B cell (primary cell): Measurements from ENCODE around the gene CCDC178. TPM values are rescaled to one million over a fixed set of nuclear protein-coding genes. Genes with fewer than 3 reads are reported as not detected.

ENCODE experiments used
- ATAC-seq: fragments of 200-7000 bp; cut with Tn5 transposase; one replicate; pipeline ENCODE4 v1.10.0; 2021; ENCODE audit warnings: low read depth, mild to moderate bottlenecking, moderate number of reproducible peaks, moderate library complexity
- CTCF ChIA-PET: fragments of 350-600 bp; sonication (Branson Sonifier 250); formaldehyde crosslinking; loops from one replicate; lab custom pipeline; 2021; ENCODE audit warnings: antibody characterized with exemption, inconsistent platforms; lab: Charles Lee
- POLR2A ChIA-PET: fragments of 350-600 bp; sonication (Branson Sonifier 250); formaldehyde crosslinking; loops from one replicate; lab custom pipeline; 2021; ENCODE audit warnings: antibody characterized with exemption; lab: Charles Lee
- DNase-seq: peaks from one replicate; pipeline ENCODE4 v3.0.0; 2013
- H2AFZ ChIP-seq: 2 replicates; pipeline ENCODE4 v1.6.1; 2012; ENCODE audit warnings: mild to moderate bottlenecking, low read depth, low read length; ENCODE audit not compliant: insufficient read depth, poor library complexity, severe bottlenecking
- H3K27ac ChIP-seq, 2 donors: 1 replicate in 1 of 2; 2 replicates in 1 of 2; pipeline ENCODE4 v1.5.1; 2012 to 2013; ENCODE audit warnings: low read length in 2 of 2, mild to moderate bottlenecking in 2 of 2, moderate library complexity in 1 of 2
- H3K27me3 ChIP-seq, 4 experiments: fragments of 200-600 bp in 1 of 4; sonication (generic) in 1 of 4; replicated peaks in 1 of 4; 1 replicate in 2 of 4; 2 replicates in 2 of 4; pipeline versions ENCODE4 v1.6.1 to v1.7.0; 2013 to 2016; ENCODE audit warnings: low read length in 3 of 4, mild to moderate bottlenecking in 2 of 4, mixed read lengths in 1 of 4, moderate library complexity in 1 of 4; ENCODE audit not compliant: insufficient read depth in 4 of 4, control insufficient read depth in 3 of 4; ENCODE audit errors: control extremely low read depth in 1 of 4
- H3K36me3 ChIP-seq, 2 experiments: replicated peaks in 1 of 2; 1 replicate in 1 of 2; 2 replicates in 1 of 2; pipeline versions ENCODE4 v1.6.1 to v1.7.1; 2013; ENCODE audit warnings: low read length in 1 of 2; ENCODE audit not compliant: insufficient read depth in 2 of 2, control insufficient read depth in 1 of 2; ENCODE audit errors: control extremely low read depth in 1 of 2, extremely low read depth in 1 of 2
- H3K4me1 ChIP-seq, 2 donors: fragments of 200-600 bp in 1 of 2; sonication (generic) in 1 of 2; 1 replicate in 1 of 2; 2 replicates in 1 of 2; pipeline versions ENCODE4 v1.5.1 to v1.6.1; 2013 to 2017; ENCODE audit warnings: low read length in 2 of 2; ENCODE audit not compliant: control insufficient read depth in 2 of 2, insufficient read depth in 2 of 2
- H3K4me2 ChIP-seq: replicated peaks from 2 replicates; pipeline ENCODE3; 2012; ENCODE audit warnings: mild to moderate bottlenecking, low read depth, low read length; ENCODE audit not compliant: poor library complexity, severe bottlenecking
- H3K4me3 ChIP-seq, 5 experiments: fragments of 200-600 bp in 1 of 5; sonication (generic) in 1 of 5; 1 replicate in 3 of 5; 2 replicates in 2 of 5; pipeline versions ENCODE4 v1.5.1 to v1.7.0; 2011 to 2016; ENCODE audit warnings: low read length in 4 of 5, mild to moderate bottlenecking in 4 of 5, low read depth in 2 of 5, control low read depth in 1 of 5, moderate library complexity in 1 of 5; ENCODE audit not compliant: insufficient read depth in 1 of 5; ENCODE audit errors: control extremely low read depth in 1 of 5, extremely low read depth in 1 of 5
- H3K79me2 ChIP-seq: fragments of 200-600 bp; sonication (generic); one replicate; pipeline ENCODE4 v1.6.0; 2016; ENCODE audit warnings: low read length; ENCODE audit not compliant: control insufficient read depth, insufficient read depth
- H3K9ac ChIP-seq: fragments of 200-600 bp; sonication (generic); 2 replicates; pipeline ENCODE4 v1.6.1; 2017; ENCODE audit warnings: mild to moderate bottlenecking, low read length, moderate library complexity
- H3K9me3 ChIP-seq, 3 donors: one replicate each; pipeline versions ENCODE4 v1.6.1 to v1.7.1; 2013; ENCODE audit warnings: low read length in 2 of 3; ENCODE audit not compliant: control insufficient read depth in 2 of 3, insufficient read depth in 1 of 3; ENCODE audit errors: control extremely low read depth in 1 of 3
- H4K20me1 ChIP-seq: 2 replicates; pipeline ENCODE4 v1.6.0; 2012; ENCODE audit warnings: mild to moderate bottlenecking, low read length; ENCODE audit not compliant: insufficient read depth, control insufficient read depth, poor library complexity, severe bottlenecking
- H3K27ac Mint-ChIP-seq: one replicate; pipeline ENCODE4 v1.8.0; 2021; ENCODE audit warnings: mixed read lengths
- H3K27me3 Mint-ChIP-seq: one replicate; pipeline ENCODE4 v1.8.0; 2021; ENCODE audit warnings: mixed read lengths
- H3K4me1 Mint-ChIP-seq: one replicate; pipeline ENCODE4 v1.8.0; 2021; ENCODE audit warnings: mixed read lengths
- H3K4me3 Mint-ChIP-seq: one replicate; pipeline ENCODE4 v1.8.0; 2021; ENCODE audit warnings: mixed read lengths
- H3K9me3 Mint-ChIP-seq: one replicate; pipeline ENCODE4 v1.8.0; 2022; ENCODE audit warnings: mixed read lengths; ENCODE audit not compliant: insufficient read depth
- EZH2 ChIP-seq: IDR thresholded peaks from 2 replicates; pipeline ENCODE4 v1.6.1; 2012; ENCODE audit warnings: borderline replicate concordance, low read depth, mild to moderate bottlenecking, moderate library complexity, low read length; ENCODE audit not compliant: insufficient read depth, poor library complexity, severe bottlenecking
- WGBS: methylation state at CpG from one replicate; pipeline ENCODE4 v1.1.5; 2013; ENCODE audit warnings: missing lambda C conversion rate; ENCODE audit not compliant: insufficient coverage; 5-methylcytosine and 5-hydroxymethylcytosine counted together
- intact Hi-C: fragments of 100-400 bp; cut with micrococcal nuclease; formaldehyde crosslinking; loops from one replicate; pipeline ENCODE4 v1.10.0; 2022
- polyA plus RNA-seq: library from polyadenylated mRNA; depleted of rRNA; stranded (reverse); fragments of >200 nt; gene quantifications from 2 replicates; pipeline ENCODE4 v1.2.3, GENCODE V29; 2012
- total RNA-seq, 2 donors: library from RNA; stranded (reverse); fragments of 120-200 nt in 1 of 2; gene quantifications; 1 replicate in 1 of 2; 2 replicates in 1 of 2; pipeline versions ENCODE4 v1.2.3 to v1.2.4, GENCODE V29; 2013 to 2022
- TF ChIP-seq, protein P1 (sequence below): fragments of 200-600 bp; IDR thresholded peaks from one replicate; pipeline ENCODE4 v1.8.0; 2022; ENCODE audit warnings: antibody characterized with exemption, mild to moderate bottlenecking

Gene CCDC178
- total and polyA plus RNA-seq, 2 donors (not counting 1 experiment from before 2014, with no cell fraction given) = not detected

DNA sequence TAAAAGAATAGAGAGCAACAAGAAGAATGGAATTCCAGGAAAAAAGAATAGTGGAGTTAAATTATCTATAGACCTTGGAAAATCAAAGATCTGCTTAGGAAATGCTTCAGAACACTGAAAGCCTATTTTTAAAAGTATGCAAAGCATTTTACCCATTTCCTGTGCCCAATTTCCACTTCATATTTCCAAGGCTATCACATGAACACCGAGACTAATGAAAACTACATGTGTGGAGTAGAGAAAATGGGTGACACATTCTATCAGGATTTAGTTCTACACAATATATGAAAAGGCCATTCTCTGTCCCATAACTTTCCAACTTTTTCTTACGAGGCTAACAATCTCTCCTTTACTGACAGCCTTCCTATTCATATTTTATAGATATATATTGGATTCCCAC is 279.4 kb downstream of the CCDC178 start:
- ChIA-PET CTCF (no interaction called here), POLR2A (no interaction called here)
- ATAC-seq = no peak

DNA sequence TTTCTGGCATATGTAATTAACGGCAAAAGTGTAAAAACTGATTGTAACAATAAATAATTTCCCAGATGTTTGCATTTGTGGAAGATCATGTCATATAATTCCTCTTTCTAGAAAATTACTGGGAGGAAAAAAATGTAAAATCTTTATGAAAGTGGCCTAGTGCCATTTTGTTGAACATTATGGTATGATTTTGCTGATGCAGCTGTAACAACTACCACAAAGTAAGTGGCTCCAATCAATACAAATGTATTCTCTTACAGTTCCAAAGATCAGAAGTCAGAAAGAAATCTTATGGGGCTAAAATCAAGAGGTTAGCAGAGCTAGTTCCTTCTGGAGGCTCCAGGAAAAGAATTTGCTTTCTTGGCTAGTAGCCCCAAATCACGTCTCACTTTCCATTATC is 281.4 kb downstream of the CCDC178 start:
- no peak overlapping the region for H3K4me2 ChIP-seq
- no peak for TF ChIP-seq EZH2
- H3K27me3 ChIP-seq = no peaks in the 10 kb centered on the region
- no peak overlapping the region for H3K4me3 ChIP-seq
- H3K27ac ChIP-seq = no peak overlapping the region
- ChIA-PET CTCF (no interaction called here), POLR2A (no interaction called here)
- DNase-seq (no peak), ATAC-seq (no peak)
- H3K9me3 ChIP-seq = no peaks in the 10 kb centered on the region
- Mint-ChIP-seq H3K4me3 (no peak overlapping the region), H3K9me3 (no peaks in the 10 kb centered on the region), H3K4me1 (no peaks in the 10 kb centered on the region), H3K27ac (no peak overlapping the region), H3K27me3 (peaks cover 4% of the 10 kb centered on the region)
- intact Hi-C loops = no loop called here
- no peaks in the 10 kb centered on the region for H3K36me3 ChIP-seq
- no peaks in the 10 kb centered on the region for H3K79me2 ChIP-seq
- no CpG with 5 or more reads among the region's 2 CpGs for WGBS
- no peaks in the 10 kb centered on the region for H3K4me1 ChIP-seq
- no peaks in the 10 kb centered on the region for H4K20me1 ChIP-seq
- no peak overlapping the region for H3K9ac ChIP-seq
- H2AFZ ChIP-seq = no peak overlapping the region

More for the DNA sequence above, 279.4 kb downstream of the CCDC178 start:
- Histone ChIP-seq H3K9ac (no peak overlapping the region), H3K4me2 (no peak overlapping the region), H3K36me3 (no peaks in the 10 kb centered on the region), H3K27ac (no peak overlapping the region), H3K27me3 (no peaks in the 10 kb centered on the region), H3K79me2 (no peaks in the 10 kb centered on the region), H3K4me1 (no peaks in the 10 kb centered on the region), H3K4me3 (no peak overlapping the region), H4K20me1 (no peaks in the 10 kb centered on the region), H3K9me3 (no peaks in the 10 kb centered on the region), H2AFZ (no peak overlapping the region)
- Mint-ChIP-seq H3K27ac (no peak overlapping the region), H3K27me3 (no peaks in the 10 kb centered on the region), H3K4me3 (no peak overlapping the region), H3K9me3 (no peaks in the 10 kb centered on the region), H3K4me1 (no peaks in the 10 kb centered on the region)
- TF ChIP-seq, protein P1, sequence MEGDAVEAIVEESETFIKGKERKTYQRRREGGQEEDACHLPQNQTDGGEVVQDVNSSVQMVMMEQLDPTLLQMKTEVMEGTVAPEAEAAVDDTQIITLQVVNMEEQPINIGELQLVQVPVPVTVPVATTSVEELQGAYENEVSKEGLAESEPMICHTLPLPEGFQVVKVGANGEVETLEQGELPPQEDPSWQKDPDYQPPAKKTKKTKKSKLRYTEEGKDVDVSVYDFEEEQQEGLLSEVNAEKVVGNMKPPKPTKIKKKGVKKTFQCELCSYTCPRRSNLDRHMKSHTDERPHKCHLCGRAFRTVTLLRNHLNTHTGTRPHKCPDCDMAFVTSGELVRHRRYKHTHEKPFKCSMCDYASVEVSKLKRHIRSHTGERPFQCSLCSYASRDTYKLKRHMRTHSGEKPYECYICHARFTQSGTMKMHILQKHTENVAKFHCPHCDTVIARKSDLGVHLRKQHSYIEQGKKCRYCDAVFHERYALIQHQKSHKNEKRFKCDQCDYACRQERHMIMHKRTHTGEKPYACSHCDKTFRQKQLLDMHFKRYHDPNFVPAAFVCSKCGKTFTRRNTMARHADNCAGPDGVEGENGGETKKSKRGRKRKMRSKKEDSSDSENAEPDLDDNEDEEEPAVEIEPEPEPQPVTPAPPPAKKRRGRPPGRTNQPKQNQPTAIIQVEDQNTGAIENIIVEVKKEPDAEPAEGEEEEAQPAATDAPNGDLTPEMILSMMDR = no peak
- TF ChIP-seq EZH2 = no peak
- no peak for DNase-seq
- WGBS = no CpG with 5 or more reads among the region's 2 CpGs
- intact Hi-C loops = no loop called here
